Mucosa of gallbladder (tissue), 1 donor: ENCODE results near the gene GPAT2. TPM values are rescaled to one million over a fixed set of nuclear protein-coding genes. Genes with fewer than 3 reads are reported as not detected.

Source experiments
- total RNA-seq: library from RNA; stranded (reverse); gene quantifications from one replicate; pipeline ENCODE4 v1.2.1, GENCODE V29; 2021
- donor health status: DM: no; HTN: no; CAD: no.

The GPAT2 gene
- total RNA-seq, 1 donor from 2014 or later, result 3.0 TPM

Other genes with a start within 250 kb of the GPAT2 start
- 18.5 TPM for gene ANKRD36C, start 43.1 kb downstream of the GPAT2 start, total RNA-seq
- gene ADRA2B, start 81.7 kb upstream of the GPAT2 start, total RNA-seq, result 0.95 TPM
- gene ASTL, start 103.6 kb upstream of the GPAT2 start, total RNA-seq, result not detected
- 11.3 TPM for gene DUSP2, start 110.5 kb upstream of the GPAT2 start, total RNA-seq
- 117 TPM for gene STARD7, start 173.9 kb upstream of the GPAT2 start, total RNA-seq
- gene TMEM127, start 231.1 kb upstream of the GPAT2 start, total RNA-seq, result 80.3 TPM
- 69.3 TPM for gene CIAO1, start 231.3 kb upstream of the GPAT2 start, total RNA-seq